22Rv1 (cell line): Measurements from ENCODE around the gene CCL17.

Source experiments
- ZFX ChIP-seq: fragments of 450-650 bp; IDR thresholded peaks from 2 replicates; pipeline ENCODE4 v1.6.1; 2017; ENCODE audit warnings: antibody characterized with exemption, borderline replicate concordance
- TF ChIP-seq, protein P1 (sequence below): fragments of 450-650 bp; IDR thresholded peaks from 2 replicates; pipeline ENCODE4 v1.5.1; 2017; ENCODE audit warnings: mild to moderate bottlenecking

DNA sequence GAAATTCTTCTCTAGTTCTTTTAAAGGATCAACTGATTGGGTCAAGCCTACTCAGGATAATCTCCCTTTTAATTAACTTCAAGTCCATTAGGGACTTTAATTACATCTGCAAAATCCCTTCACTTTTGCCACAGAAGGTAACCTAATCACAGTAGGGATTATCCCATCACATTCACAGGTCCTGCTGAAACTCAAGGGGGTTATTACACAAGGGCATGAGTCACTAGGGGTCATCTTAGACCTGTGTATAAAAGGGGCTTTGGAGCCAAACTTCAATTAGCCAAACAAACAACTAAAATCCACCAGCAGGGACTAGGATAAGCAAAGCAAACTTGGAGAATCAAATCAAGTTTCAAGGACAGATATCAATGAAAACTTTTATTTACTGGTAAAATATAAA lies 23.3 kb downstream of the CCL17 start:
- TF ChIP-seq, protein P1, sequence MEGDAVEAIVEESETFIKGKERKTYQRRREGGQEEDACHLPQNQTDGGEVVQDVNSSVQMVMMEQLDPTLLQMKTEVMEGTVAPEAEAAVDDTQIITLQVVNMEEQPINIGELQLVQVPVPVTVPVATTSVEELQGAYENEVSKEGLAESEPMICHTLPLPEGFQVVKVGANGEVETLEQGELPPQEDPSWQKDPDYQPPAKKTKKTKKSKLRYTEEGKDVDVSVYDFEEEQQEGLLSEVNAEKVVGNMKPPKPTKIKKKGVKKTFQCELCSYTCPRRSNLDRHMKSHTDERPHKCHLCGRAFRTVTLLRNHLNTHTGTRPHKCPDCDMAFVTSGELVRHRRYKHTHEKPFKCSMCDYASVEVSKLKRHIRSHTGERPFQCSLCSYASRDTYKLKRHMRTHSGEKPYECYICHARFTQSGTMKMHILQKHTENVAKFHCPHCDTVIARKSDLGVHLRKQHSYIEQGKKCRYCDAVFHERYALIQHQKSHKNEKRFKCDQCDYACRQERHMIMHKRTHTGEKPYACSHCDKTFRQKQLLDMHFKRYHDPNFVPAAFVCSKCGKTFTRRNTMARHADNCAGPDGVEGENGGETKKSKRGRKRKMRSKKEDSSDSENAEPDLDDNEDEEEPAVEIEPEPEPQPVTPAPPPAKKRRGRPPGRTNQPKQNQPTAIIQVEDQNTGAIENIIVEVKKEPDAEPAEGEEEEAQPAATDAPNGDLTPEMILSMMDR, result no peak
- TF ChIP-seq ZFX, result no peak
